Measurements from ENCODE around the gene ANKRD17.
"Not testable (repeated sequence)": the region's sequence is repeated elsewhere in the genome, so short reads cannot be mapped to it uniquely, and the experiment has no call there.

Gene ANKRD17

DNA sequence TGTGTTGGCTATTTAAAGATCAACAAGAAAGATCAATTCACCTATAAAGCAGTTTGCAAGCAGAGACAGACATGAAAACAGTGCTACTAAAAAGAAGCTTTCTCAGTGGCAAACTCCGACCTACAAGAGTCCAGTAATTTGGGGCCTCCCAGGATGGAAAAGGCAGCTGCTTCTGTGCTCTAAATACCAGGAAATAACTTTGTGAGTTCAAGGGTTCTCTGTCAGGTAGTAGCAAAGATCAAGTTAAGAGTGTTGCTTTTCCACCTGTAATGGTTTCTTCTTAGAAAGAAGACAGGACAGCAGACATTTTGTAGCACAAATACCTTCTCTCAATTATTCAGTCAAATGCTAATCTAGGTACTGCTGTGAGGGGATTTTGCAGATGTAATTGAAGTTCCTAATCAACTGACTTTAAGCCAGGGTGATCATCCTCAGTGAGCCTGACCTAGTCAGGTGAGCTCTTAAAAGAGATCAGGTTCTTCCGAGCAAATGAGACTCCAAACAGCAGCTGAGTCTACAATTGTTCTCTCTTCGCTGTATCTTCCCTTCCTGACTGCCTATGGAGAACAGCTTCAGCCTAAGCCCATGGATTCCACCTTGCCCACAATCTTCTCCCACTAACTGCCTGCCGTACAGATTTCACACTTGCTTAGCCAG is 13.5 kb downstream of the ANKRD17 start:
- DNase-seq, result no peak

DNA sequence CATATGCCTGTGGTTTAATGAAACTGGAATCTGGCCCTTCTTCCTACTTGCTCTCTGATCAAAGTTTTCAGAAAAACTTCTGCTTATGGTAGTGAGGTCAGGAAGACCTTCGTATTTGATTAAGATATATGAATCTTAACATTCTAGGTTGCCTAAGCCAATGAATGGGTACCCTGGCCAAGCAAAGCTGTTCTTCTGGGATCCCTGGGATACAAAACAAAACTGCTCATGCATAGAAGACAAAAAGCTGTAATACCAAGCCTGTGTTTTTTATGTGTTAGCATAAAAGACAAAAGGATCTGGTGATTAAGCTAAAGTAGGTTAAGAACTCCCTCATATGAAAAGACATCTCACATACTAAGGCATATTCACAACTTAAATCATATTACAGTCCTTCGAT is 21.6 kb downstream of the ANKRD17 start:
- DNase-seq, result no peak

DNA sequence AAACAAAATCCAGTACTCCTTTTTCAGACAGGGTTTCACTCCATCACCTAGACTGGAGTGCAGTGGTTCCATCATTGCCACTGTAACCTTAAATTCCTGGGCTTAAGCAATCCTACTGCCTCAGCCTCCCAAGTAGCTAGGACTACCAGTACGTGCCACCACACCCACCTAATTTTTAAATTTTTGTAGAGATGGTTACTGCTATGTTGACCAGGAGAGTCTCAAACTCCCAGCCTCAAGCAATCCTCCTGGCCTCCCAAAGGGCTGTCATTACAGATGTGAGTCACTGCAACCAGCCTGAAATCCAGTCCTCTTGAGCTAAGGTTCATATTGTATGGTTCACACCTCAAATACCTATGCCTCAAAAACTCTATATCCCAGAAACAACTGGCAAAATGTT is 22.4 kb downstream of the ANKRD17 start:
- no peak for DNase-seq

DNA sequence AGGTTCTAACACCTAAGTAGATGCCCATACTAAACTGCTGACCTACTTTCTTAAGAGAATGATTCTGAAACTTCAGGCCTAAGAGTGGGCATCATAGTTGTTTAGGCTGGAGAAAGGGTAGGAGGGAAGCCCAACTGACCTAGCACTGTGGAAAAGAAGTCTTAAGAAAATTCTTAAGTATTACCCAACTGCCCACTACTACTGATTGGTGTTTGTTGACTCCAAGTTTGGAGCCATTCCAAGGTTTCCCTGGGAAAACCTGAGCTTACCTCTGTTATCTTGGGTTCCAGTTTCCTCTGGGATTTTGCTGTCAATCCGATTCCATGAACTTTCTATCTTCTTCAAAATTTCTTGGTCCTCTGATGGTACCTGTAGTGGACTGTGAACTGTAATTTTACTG is 23.9 kb downstream of the ANKRD17 start:
- no peak for DNase-seq

DNA sequence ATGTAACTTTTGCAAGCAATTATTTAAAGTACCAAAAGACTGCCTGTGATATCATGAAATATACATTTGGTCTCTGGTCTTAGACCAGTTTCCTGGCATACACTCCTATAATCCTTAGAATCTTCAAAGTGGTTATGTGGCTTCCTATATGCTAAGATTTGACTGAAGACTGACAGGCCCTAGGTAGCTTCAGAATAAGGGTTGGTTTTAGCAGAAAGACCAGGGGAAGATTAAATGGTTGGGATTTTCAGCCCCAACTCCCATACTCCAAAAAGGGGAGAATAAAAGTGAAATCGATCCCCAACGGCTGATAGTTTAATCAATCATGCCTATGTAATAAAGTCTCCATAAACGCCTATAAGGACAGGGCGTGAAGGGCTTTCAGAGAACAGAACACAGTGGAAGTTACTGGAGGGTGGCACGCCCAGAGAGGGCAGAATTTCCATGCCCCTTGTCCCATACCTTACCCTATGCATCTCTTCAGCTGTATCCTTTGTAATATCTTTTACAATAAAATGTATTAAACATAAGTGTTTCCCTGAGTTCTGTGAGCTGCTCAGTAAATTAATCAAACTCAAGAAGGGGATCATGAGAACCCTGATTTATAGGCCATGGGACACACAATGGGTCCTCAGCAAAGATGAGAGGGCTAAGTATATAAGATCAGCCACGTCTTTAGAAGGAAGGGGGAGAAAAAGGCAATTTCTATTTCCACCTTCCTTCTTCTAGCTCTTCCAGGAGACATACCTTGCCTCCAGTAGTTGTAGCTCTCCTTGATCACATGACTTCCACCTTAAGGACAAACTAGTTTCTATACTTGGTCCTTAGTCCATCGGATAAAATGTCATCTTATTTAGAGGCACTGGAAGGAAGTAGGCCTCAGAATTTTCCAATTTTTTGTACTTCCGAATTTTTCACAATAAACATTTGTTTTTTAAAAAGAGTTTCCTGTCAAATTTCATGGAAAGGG is 26.8 kb downstream of the ANKRD17 start:
- no peak for DNase-seq

DNA sequence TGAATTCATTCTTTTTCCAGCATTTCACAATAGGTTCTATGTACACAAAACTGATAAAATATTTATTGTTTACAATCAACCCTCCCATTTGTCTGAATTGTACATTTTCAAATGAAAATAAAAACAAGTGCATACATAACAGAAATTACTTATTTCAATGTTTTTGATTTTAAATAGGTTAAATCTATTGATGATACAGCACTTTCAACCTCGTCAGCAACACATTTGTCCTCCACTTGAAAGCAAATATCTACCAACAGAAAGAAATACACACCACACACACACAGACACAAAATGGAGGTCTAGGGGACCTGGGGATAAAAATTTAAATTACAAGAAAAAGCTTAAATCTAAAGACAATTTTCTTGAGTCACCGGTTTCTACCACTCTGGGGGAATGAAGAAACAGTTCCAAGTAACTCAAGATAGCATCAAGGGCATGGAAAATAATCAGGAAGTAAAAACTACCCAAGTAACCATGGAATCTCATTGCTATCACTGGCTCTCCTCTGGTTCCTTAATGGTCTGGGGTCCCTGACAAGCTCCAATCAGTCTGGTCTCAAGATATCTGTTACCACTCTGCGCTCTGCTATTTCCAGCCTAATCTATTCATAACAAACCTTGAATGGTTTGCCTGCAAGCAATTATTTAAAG is 27.6 kb downstream of the ANKRD17 start:
- DNase-seq, result no peak

DNA sequence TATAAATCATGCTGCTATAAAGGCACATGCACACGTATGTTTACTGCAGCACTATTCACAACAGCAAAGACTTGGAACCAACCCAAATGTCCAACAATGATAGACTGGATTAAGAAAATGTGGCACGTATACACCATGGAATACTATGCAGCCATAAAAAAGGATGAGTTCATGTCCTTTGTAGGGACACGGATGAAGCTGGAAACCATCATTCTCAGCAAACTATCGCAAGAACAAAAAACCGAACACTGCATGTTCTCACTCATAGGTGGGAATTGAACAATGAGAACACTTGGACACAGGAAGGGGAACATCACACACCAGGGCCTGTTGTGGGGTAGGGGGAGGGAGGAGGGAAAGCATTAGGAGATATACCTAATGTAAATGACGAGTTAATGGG is 29.8 kb downstream of the ANKRD17 start:
- not testable (repeated sequence) for DNase-seq

DNA sequence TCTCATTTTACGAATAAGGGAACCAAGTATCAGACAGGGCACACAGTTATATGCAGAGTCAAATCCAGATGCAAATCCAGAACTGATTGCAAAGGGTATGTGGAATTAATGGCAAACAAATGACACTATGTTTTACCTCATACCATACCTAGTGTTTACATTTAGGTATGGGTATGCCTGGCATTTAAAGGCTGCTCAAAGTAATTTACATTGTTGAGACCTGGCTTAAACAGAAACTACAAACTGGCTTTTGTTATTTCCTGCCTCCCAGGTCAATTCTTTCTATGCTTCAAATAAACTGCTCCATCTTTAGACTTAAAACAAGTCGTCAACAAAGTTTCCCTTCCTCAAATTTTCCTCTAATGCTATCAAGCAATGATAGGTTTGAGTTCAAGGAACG is 33.7 kb downstream of the ANKRD17 start:
- DNase-seq, result no peak

DNA sequence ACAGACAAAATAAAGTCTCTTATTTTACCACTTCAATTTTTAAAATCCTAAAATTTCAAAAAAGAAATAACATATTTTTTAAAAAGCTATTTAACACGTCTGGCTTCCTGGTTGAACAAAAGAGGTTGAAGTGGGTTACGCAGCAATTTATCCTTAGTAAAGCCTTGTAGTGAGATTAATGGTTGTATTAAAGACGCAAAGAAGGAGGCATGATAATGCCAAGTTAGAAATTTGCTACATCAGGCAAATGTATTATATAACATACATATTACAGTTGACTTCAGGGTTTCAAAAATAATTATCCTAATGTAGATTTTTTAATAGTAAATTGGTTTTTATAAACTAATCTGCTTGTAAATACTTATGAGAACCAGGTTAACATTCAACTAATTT is 35.3 kb downstream of the ANKRD17 start:
- no peak for DNase-seq

DNA sequence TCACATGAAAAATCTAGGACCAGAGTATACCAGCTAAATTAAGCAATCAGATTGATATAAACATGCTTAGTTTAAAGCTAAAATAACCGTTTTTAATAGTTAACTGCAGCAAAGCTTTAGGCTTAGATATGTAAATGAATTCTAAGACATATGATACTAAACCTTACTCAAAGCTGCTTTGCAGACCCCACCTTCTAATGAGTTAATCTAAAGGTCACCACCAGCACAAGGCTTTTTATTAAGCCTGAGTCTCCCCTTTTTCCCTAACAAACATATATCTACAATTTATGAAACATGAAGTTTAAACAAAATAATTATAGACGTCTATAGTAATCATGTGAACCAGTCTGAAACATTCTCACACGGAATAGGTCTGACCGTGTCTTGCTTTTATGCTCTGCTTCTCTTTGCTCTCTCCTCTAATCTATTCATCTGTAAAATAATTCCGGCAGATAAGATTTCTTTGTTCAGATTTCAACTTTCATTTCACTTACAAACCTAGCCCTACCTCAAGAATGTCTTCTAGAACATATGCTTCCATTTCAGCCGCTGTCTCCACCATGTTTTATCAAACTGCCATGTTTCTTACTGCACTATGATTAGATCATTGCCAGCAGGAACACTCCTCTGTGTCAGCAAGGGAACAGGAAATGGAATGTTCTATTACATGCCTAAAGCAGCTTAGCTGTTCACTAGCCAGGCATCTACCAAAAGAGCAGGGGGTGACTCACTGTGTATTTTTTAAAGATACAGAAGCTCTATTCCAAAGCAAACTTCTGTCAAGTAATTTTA is 35.9 kb downstream of the ANKRD17 start:
- DNase-seq, result peak; percentile 81

DNA sequence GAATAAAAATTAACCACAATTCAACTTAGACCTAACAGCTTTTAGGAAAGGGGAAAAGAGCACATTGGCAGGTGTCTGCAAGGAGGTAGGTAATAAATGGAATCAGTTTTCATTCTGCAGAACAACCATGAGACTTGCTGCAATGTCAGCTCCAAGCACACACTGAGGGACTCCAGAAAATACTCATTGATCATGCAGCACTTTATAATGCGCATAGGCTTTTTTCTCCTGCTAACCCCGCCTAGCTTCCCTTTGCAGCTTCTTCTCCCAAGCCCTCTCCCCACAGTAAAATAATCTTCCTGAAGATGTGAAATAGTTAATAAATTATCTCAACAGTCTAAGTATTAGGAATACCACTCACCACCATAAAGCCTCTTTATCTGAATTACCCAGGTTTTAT is 36.9 kb downstream of the ANKRD17 start:
- DNase-seq, result no peak

DNA sequence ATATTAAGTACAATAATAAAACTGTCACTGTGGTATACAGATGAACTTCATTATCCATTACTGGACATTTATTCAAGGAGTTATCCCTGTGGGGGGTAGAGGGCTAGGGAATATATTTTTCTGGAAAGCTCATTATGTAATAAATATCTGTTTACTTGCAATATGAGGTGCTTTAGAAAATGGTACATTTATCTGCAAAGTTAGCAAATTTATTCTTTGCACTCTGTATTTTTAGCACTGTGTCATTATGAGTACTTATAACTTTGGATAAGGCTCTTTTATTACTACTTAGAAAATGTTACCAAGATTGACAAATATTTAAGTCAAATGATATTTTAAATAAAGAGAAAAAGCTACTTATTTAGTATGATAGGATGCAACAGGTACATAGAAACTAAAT is 37.8 kb downstream of the ANKRD17 start:
- DNase-seq, result no peak

DNA sequence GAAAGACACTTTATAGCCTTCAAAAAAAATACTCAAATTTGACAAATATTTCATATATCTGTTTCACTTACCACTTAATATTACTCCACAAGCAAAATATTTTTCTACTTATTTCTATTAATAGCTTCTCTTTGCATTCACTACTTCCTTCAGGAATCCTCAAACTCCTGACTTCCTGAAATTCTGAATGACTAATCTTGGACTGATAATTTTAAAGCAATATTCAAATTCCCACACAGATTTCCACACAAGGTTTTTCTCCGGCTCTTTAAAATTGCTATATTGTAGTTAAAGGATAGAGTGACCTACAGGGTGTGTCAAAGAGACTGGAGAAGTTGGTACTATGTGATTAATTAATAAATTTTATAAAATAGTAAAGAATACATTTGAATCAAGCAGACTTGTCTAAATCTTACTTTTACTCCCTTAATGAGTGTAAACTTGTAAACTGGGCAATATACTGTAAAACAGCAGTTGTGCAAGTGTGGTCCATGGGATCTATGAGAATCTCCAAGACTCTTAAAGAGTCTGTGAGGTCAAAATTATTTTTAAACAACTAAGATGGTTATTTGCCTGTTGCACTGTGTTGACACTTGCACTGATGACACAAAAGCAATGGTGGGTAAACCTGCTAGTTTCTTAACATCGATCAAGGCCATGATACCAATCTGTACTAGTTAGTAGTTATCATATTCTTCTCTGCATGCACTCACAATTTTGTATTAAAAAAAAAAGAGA is 44.5 kb downstream of the ANKRD17 start:
- DNase-seq, result no peak

DNA sequence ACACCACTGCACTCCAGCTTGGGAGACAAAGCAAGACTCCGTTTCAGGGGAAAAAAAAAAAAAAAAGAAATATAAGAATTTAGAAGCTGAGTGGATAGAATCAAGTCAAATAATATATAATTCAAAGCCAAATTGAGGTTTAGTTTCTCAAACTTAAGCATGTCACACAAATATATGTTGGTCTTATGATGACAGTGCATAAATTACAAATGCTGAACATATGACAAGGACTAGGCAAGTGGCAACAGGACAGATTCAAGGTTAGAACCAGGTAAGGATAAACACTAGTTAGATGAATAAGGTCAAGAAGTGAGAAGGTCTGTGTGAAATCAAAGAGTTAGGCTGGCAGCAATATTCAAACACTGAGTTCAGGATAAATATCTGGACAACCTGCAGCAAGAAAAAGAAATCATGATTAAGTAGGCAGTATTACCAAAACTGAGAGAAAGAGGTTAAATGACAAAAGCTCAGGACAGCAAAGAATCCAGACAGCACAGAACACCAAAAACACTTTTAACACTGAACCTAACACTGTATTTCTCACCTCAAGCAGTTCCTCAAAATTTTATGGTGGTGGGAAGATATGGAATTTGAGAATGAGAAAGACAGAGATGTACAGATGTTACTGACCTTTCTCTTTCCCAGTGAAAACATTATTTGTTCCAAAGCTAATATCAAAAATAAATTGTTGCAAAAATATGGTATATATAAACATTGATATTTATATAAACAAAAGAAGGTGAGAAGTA is 45.4 kb downstream of the ANKRD17 start:
- no peak for DNase-seq

DNA sequence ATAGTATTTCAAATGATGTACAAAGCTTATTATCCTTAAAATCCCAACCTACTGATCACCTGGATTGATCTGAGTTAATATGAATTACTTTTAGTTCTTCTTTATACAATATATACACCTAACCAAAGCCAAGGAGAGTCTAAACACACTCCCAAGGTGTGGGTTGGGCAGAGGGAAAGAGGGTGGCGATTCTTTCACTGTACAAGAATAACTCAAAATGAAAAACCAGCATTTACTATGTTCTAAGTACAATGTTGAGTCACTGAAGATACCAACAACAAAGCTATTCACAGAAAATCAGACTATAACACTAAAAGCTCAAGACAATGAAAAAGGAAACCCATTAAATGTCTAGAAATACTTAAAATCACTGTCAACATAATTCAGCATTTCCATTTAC is 46.6 kb downstream of the ANKRD17 start:
- no peak for DNase-seq

DNA sequence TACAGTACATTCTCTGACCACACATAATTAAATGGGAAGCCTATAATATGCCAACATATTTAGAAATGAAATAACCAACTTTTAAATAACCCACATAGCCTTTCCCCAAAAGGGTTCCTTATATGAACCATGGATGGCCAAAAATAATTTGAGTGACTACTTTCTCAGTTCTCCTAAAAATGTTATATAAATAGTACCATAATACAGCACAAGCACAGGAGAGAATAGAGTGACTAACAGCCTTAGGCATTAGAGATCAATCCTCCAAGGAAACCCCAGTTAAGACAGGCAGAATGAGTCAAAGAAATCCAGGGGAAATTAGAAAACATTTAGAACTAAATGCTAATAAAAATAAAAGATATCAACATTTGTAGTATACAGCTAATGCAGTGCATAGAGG is 50.2 kb downstream of the ANKRD17 start:
- no peak for DNase-seq

DNA sequence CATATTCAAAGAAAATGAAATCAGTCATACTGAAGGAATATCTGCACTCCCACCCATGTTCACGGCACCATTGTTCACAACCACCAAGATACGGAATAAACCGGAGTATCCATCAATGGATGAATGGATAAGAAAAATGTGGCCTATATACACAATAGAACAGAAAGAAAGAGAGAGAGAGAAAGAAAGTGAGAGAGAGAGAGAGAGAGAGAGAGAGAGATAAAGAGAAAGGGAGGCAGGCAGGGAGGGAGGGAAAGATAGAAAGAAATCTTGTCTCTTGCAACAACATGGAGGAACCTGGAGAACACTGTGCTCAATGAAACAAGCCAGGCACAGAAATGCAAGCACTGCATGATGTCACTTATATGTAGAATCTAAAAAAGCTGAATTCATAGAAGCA is 52.4 kb downstream of the ANKRD17 start:
- no peak for DNase-seq

DNA sequence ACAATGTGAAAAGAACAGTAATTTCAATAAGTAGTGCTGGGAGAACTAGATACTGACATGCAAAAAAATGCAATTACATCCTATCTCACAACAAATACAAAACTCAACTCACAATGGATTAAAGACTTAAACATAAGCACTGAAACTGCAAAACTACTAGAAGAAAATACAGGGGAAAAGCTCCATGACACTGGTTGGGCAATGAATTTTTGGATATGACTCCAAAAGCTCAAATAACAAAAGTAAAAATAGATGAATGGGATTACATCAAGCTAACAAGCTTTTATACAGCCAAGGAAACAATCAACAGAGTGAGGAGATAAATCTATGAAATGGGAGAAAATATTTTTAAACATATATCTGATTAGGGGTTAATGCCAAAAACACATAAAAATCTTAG is 53.1 kb downstream of the ANKRD17 start:
- no peak for DNase-seq

DNA sequence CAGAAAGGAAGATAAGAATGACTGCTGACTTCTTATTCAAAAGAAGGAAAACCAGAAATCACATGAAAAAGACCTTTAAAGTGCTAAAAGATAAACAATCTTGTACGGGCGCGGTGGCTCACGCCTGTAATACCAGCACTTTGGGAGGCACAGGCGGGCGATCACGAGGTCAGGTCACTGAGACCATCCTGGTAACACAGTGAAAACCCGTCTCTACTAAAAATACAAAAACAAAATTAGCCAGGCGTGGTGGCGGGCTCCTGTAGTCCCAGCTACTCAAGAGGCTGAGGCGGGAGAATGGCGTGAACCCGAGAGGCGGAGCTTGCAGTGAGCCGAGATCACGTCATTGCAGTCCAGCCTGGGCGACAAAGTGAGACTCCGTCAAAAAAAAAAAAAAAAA is 54.6 kb downstream of the ANKRD17 start:
- DNase-seq, result not testable (repeated sequence)

DNA sequence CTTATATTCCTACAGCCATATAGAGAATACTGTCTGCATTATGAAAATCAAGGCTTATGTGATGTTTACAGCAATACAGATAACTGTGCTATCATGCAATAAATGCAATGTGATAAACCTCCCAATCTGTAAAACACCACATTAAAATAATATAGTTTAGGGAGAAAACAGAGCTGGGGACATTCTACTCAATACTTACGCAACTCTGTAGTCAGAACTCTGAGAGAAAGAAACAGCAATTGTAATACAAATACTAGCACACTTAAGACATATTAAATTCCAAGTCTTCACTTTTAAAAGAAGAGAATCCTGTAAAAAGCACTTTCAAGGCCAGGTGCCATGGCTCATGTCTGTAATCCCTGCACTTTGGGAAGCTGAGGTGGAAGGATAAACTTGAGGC is 61.4 kb downstream of the ANKRD17 start:
- no peak for DNase-seq

DNA sequence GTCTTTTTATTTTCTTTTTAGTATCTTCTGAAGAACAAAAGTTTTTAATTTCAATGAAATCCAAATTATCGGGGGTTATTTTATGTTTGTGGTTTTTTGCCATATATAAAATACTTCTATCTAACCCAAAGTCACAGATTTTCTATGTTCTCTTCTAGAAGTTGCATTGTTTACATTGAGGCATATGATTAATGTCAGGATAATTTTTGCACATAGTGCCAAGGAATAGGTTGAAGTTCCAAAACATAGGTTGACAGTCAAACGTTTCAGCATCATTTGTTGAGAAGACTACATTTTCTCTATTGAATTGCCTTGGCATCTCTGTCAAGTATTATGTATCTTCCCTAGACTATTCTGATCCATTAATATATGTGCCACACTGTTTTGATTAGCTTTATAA is 64.5 kb downstream of the ANKRD17 start:
- DNase-seq, result no peak

DNA sequence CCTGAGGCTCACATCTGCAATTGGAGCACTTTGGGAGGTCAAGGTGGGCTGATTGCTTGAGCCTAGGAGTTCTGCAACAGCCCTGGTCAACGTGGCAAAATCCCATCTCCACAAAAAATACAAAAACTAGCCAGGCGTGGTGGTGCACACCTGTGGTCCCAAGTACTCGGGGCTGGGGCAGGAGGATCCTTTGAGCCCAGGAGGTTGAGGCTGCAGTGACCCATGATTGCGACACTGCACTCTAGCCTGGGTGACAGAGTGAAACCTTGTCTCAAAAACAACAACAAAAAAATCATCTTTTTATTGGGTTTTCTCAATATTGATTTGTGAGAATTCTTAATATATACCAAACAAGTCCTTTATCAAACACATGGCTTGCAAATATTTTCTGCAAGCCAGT is 64.9 kb downstream of the ANKRD17 start:
- no peak for DNase-seq

All from NCI-H1092 (cell line).